Fibroblast of the aortic adventitia (primary cell): ENCODE data around the gene BUB1B. TPM values are rescaled to one million over a fixed set of nuclear protein-coding genes. Genes with fewer than 3 reads are reported as not detected.

Experiments used
- DNase-seq: peaks from one replicate; pipeline ENCODE4 v3.0.0-alpha.2; 2010; ENCODE audit warnings: low read depth
- H3K4me3 ChIP-seq: 2 replicates; pipeline ENCODE4 v1.5.1; 2011; ENCODE audit warnings: low read depth, mild to moderate bottlenecking, control low read depth, low read length, moderate library complexity
- CTCF ChIP-seq: IDR thresholded peaks from 2 replicates; pipeline ENCODE4 v1.5.1; 2011; ENCODE audit warnings: mild to moderate bottlenecking, low read length, control low read depth, inconsistent platforms; ENCODE audit not compliant: insufficient read depth
- total RNA-seq: library from RNA; depleted of rRNA; stranded (reverse); fragments of >200 nt; gene quantifications from 2 replicates; pipeline ENCODE4 v1.2.3, GENCODE V29; 2012; ENCODE audit warnings: low replicate concordance

BUB1B gene
- total RNA-seq, 1 donor: 35.2 TPM

GRCh38 chr15:40198355-40199085 is 37.7 kb downstream of the BUB1B start:
- no peak for TF ChIP-seq CTCF
- H3K4me3 ChIP-seq: no peak overlapping the region
- DNase-seq: no peak

- TF ChIP-seq CTCF: no peak
- DNase-seq: no peak
- H3K4me3 ChIP-seq: no peak overlapping the region
These were observed 43.2 kb downstream of the BUB1B start for GRCh38 chr15:40204100-40204499.

DNA sequence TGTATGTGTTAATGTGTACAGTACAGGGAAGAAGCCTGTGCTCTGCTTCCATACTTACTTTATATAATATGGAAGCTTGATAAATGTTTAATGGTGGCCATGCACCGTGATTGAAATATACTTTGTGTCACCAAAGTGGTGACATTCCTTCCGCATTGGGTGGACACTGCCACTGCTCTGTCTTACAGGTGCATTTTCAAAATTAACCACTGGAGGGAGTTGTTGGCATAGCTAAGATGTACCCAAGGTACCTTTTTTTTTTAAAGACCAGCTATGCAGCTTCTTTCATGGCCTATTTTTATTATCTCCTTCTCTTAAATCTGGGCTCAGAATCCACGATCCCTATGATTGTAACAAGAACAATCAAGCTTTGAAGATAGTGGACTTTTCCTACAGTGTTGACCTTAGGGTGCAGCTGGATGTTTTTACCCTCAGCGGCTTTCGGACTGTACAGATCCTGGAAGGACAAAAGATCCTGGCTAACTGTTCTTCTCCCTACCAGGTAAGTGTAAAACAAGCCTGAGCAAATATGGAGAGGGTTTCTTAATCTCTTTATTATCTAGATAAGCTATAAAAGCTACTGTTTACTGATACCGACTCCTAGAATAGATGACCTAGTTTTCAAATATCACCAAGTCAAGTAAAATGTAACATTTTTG is 56.4 kb downstream of the BUB1B start:
- no peak overlapping the region for H3K4me3 ChIP-seq
- peak; percentile 82 for DNase-seq
- peak; percentile 72 for TF ChIP-seq CTCF

DNA sequence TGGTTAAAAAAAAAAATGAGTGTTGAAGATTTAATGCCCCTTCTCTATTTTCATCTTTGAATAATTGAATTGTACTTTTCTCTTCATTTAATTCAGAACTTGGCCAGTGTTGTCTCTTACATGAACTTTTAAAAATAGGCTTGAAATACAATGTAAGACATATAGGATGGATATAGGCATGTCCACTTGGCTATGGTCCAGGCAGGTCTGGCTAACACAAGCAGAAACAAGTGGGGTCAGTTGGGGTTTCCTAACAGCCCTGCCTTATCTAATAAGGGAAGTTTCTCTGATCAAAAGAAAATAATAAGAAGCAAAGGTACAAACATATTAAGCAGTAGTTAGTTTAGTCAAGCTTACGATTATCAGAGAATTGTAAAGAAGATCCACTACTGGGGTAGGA is 58.9 kb downstream of the BUB1B start:
- H3K4me3 ChIP-seq: no peak overlapping the region
- DNase-seq: no peak
- TF ChIP-seq CTCF: no peak

- DNase-seq: no peak
- no peak overlapping the region for H3K4me3 ChIP-seq
- TF ChIP-seq CTCF: no peak
These were observed 61.3 kb downstream of the BUB1B start for GRCh38 chr15:40222131-40222530.

- no peak for DNase-seq
- no peak for TF ChIP-seq CTCF
- no peak overlapping the region for H3K4me3 ChIP-seq
These were observed 65.9 kb downstream of the BUB1B start for GRCh38 chr15:40226736-40227135.
